GM18909 (cell line): ENCODE measurements around the gene PLPP3.

Experiments
- ATAC-seq: cut with Tn5 transposase; IDR thresholded peaks from one replicate; pipeline ENCODE4 v1.9.1; 2021; ENCODE audit warnings: mild to moderate bottlenecking; ENCODE audit not compliant: unreplicated experiment, poor library complexity

The PLPP3 gene

GRCh38 chr1:56472860-56473259, 106.5 kb downstream of the PLPP3 start:
- peak; percentile 84 for ATAC-seq

- ATAC-seq, result no peak
These were observed 109.6 kb downstream of the PLPP3 start for GRCh38 chr1:56469640-56470371.

- ATAC-seq, result no peak
These were observed 110.8 kb downstream of the PLPP3 start for GRCh38 chr1:56468518-56468917.

GRCh38 chr1:56466538-56466937, 112.8 kb downstream of the PLPP3 start:
- ATAC-seq, result no peak

GRCh38 chr1:56464294-56464693, 115.1 kb downstream of the PLPP3 start:
- no peak for ATAC-seq

GRCh38 chr1:56463376-56463775, 116.0 kb downstream of the PLPP3 start:
- ATAC-seq, result no peak

GRCh38 chr1:56462209-56462608, 117.2 kb downstream of the PLPP3 start:
- no peak for ATAC-seq

- ATAC-seq, result no peak
These were observed 117.9 kb downstream of the PLPP3 start for GRCh38 chr1:56461158-56462127.

GRCh38 chr1:56459260-56459659, 120.1 kb downstream of the PLPP3 start:
- no peak for ATAC-seq

GRCh38 chr1:56457756-56458375, 121.5 kb downstream of the PLPP3 start:
- no peak for ATAC-seq

- ATAC-seq, result no peak
These were observed 122.8 kb downstream of the PLPP3 start for GRCh38 chr1:56456435-56457101.

- no peak for ATAC-seq
These were observed 125.8 kb downstream of the PLPP3 start for GRCh38 chr1:56453417-56454078.

GRCh38 chr1:56453016-56453415, 126.3 kb downstream of the PLPP3 start:
- ATAC-seq, result no peak

- no peak for ATAC-seq
These were observed 127.0 kb downstream of the PLPP3 start for GRCh38 chr1:56452027-56453011.

- ATAC-seq, result no peak
These were observed 127.9 kb downstream of the PLPP3 start for GRCh38 chr1:56451491-56451890.

- no peak for ATAC-seq
These were observed 129.2 kb downstream of the PLPP3 start for GRCh38 chr1:56450004-56450666.

- ATAC-seq, result no peak
These were observed 130.6 kb downstream of the PLPP3 start for GRCh38 chr1:56448529-56449300.
